GM21360 (cell line): ENCODE data around the gene CCDC47.
"Not testable (repeated sequence)": the region's sequence is repeated elsewhere in the genome, so short reads cannot be mapped to it uniquely, and the experiment has no call there.

Experiments used
- ATAC-seq: cut with Tn5 transposase; IDR thresholded peaks from one replicate; pipeline ENCODE4 v1.9.1; 2021; ENCODE audit warnings: mild to moderate bottlenecking, moderate library complexity; ENCODE audit not compliant: unreplicated experiment

CCDC47 gene, protein sequence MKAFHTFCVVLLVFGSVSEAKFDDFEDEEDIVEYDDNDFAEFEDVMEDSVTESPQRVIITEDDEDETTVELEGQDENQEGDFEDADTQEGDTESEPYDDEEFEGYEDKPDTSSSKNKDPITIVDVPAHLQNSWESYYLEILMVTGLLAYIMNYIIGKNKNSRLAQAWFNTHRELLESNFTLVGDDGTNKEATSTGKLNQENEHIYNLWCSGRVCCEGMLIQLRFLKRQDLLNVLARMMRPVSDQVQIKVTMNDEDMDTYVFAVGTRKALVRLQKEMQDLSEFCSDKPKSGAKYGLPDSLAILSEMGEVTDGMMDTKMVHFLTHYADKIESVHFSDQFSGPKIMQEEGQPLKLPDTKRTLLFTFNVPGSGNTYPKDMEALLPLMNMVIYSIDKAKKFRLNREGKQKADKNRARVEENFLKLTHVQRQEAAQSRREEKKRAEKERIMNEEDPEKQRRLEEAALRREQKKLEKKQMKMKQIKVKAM

GRCh38 chr17:63773272-63774140 is at the start of gene CCDC47:
Gene CCDC47, minus strand, starts transcription at chr17:63773597. Its CDS starts 7,422 bp downstream, at chr17:63766175.
- peak; percentile 78 for ATAC-seq

DNA sequence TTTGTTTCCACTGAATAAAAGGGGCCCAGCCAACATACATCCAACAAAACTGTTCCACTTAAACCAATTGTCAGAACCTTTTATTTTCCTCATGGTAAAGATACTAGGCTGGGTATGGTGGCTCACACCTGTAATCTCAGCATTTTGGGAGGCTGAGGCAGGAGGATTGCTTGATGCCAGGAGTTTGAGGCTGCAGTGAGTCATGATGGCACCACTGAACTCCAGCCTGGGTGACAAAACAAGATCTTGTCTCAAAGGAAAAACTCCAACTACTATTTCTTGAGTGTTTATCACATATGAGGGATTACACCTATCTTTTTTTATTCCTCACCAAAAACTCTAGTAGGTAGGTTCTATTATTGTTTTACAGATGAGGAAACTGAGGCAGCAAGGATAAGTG is 49.1 kb upstream of the CCDC47 start:
- no peak for ATAC-seq

DNA sequence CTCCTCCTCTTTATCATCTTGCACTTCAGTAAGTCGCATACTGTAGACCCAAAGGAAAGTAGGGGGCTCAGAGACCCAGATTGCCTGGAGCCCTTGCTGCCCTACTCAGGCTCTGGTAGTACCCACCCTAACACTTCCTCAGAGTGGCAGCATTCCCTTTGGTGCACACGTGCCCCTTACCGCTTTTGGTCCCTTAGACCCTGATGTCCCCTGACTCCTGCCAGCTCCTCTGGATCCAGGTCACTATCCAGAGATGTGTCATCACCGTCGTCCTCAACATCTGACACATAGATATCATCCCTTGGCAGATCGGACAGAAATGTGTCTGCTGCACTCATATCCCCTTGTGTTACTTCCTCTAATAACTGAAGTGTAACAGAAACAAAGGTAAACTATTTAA is 48.4 kb upstream of the CCDC47 start:
- ATAC-seq, result no peak

- no peak for ATAC-seq
Observed at GRCh38 chr17:63820963-63821561, 47.7 kb upstream of the CCDC47 start.

DNA sequence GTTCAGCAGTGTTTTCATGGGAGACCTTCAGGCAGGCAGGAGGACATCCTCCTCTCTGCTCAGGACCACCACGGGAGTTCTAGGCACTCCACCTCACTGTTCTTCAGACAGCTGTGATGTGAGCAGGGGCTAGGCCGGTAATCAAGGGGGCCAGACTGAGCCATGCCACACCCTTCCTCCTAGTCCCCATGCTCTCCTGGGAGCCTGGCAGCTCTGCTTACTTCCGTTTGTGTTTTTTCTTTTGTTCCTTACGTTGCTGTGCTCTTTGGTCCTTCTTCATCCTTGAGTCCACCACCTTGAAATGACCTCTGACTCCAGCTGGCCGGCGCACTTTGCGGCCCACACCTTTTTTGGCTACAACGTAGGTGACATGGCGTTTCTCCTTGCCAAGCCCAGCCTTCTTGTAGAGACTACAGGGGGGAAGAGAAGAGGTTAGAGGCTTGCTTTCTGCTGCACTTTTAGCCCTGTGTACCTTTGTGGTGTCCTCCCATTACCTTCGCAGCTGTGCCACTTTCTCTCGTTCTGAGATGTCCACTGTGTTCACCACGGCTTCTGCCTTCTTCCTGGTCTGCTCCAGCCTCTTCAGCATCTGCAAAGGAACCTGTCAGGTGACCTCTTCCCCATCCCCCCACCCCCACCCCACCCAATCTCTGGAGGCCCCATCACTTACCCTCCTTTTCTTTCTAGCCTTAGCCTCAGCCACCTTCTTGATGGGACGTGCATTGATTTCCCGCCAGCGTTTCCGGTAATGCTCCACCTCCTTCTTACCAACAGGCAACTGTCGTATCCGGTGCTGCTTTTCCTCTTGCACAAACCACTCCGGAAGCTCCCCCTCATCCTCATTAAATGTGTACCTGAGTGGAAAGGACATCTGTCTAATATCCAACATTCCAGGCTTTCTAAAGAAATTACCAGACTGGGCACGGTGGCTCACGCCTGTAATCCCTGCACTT is 46.5 kb upstream of the CCDC47 start:
- ATAC-seq, result no peak

DNA sequence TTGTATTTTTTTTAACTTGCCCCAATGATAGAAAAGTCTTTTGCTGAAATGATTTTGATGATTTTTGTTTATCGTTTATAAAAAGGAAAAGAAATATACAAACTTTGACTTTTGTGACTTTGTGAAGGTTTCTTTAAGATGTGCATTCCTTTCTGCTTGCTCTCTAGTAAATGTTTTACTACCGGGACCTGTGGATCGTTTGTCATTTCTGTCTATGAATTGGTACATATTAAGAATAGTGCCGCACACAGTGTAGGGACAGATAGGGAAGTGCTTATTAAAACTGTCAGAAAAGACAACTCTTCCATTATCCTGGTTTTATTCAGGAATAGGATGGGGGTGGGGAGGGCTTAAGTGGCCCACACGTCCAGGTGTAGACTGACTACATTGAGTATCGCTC is 45.7 kb upstream of the CCDC47 start:
- no peak for ATAC-seq

DNA sequence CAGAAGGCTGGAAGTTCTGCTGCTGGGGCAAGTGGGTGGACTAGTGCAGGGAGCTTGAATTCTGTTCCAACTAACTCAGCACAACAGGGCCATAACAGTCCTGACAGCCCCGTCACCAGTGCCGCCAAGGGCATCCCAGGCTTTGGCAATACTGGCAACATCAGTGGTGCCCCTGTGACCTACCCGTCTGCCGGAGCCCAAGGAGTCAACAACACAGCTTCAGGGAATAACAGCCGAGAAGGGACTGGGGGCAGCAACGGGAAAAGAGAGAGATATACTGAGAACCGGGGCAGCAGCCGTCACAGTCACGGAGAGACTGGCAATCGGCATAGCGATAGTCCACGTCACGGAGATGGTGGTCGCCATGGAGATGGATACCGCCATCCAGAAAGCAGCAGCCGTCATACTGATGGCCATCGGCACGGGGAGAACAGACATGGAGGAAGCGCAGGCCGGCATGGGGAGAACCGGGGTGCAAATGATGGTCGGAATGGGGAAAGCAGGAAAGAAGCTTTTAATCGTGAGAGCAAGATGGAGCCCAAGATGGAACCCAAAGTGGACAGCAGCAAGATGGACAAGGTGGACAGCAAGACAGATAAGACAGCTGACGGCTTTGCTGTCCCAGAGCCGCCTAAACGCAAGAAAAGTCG is 44.5 kb upstream of the CCDC47 start:
- ATAC-seq, result no peak

DNA sequence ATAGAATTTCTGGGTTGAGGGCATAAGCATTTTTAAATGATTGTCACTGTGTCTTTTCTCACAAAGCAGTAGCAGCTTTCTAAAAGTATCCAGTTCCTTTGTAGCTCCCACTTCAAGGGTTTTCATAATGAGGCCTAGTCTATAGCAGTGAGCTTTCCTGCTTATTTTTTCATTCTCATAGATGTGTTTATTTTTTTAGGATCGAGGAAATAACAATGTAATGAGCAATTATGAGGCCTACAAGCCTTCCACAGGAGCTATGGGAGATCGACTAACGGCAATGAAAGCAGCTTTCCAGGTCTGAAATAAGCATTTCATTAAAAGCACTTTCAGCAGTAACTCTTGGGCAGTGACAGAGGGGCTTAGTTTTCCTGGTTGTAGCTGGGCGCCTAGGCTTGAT is 43.3 kb upstream of the CCDC47 start:
- ATAC-seq, result no peak

DNA sequence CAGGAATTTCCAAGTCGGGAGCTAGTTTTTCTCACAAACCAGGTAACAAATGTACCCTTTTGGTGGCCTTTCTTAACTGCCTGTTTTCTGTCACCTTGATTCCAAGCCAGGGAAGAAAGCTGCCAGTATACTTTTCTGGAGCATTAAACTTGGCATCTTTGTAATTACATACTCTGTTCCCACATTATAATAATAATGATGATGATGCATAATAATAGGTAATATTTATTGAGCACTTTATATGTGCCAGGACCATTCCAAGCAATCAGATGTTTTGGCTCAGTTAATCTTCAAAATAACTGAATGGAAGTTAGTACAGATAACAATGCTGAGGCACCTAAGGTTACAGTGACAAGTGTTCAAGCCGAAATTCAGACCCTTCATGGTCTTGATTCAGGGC is 42.7 kb upstream of the CCDC47 start:
- ATAC-seq, result no peak

DNA sequence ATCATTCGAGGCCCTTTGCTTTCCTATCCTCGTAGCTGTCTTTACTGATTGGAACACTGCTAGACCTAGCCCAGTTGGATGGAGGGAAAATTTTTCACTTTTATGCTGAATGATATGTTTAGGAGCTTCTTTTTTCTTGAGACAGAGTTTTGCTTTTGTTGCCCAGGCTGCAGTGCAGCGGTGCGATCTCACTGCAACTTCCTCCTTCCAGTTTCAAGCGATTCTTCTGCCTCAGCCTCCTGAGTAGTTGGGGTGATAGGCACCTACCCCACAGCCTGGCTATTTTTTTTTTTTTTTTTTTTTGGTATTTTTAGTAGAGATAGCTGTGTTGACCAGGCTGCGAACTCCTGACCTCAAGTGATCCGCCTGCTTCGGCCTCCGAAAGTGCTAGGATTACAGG is 36.6 kb upstream of the CCDC47 start:
- ATAC-seq, result no peak

- ATAC-seq, result no peak
Observed at GRCh38 chr17:63805591-63805990, 32.2 kb upstream of the CCDC47 start.

GRCh38 chr17:63804328-63804727 is 30.9 kb upstream of the CCDC47 start:
- no peak for ATAC-seq

DNA sequence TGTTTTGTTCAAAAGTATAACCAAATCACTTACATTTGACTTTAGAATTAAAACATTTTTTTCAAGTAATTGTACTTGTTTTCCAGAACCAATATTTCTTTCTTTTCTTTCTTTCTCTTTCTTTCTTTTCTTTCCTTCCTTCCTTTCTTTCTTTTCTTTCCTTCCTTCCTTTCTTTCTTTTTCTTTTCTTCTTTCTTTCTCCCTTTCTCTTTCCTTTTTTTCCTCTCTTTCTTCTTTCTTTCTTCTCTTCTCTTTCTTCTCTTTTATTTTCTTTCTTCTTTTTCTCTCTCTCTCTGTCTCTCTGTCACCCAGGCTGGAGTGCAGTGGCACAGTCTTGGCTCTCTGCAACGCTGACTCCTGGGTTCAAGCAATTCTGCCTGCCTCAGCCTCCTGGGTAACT is 27.4 kb upstream of the CCDC47 start:
- ATAC-seq, result no peak

DNA sequence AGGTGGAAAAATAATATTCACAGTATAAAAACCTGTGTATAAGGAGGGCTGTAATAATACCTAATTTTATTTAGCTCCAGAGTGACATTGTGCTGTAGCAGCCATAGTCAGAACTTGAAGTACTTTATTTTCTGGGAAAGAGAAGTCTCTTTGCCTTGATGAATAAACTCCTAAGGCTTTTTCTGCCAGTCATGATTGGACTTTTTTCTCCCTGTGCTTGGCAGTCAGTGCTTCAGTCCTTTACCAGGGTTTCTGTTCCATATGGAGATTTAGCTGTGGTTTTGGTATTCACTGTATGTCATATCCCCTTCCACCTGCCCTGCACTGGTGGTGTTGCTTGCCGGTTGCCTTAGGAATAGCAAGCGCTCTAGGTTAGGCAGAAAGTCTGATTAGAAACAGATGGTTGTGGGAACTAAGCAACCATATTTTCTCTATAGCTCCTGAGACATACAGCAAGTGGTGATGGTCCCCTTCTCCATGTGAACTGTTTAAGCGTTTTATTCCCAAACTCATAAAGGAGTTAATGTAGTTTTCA is 25.2 kb upstream of the CCDC47 start:
- ATAC-seq, result no peak

DNA sequence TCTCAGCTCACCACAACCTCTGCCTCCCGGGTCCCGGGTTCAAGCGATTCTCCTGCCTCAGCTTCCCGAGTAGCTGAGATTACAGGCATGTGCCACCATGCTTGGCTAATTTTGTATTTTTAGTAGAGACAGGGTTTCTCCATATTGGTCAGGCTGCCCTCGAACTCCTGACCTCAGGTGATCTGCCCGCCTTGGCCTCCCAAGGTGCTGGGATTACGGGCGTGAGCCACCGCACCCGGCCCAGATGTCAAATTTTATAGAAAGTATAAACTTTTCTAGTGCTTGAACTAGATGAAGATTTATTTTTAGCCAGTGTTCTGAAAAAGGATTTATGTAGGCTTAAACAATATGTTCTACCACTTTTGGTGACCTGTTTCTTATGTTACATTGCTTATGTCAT is 23.0 kb upstream of the CCDC47 start:
- not testable (repeated sequence) for ATAC-seq

- ATAC-seq, result no peak
Observed at GRCh38 chr17:63792055-63792729, 18.8 kb upstream of the CCDC47 start.

- ATAC-seq, result no peak
Observed at GRCh38 chr17:63790057-63790456, 16.7 kb upstream of the CCDC47 start.

DNA sequence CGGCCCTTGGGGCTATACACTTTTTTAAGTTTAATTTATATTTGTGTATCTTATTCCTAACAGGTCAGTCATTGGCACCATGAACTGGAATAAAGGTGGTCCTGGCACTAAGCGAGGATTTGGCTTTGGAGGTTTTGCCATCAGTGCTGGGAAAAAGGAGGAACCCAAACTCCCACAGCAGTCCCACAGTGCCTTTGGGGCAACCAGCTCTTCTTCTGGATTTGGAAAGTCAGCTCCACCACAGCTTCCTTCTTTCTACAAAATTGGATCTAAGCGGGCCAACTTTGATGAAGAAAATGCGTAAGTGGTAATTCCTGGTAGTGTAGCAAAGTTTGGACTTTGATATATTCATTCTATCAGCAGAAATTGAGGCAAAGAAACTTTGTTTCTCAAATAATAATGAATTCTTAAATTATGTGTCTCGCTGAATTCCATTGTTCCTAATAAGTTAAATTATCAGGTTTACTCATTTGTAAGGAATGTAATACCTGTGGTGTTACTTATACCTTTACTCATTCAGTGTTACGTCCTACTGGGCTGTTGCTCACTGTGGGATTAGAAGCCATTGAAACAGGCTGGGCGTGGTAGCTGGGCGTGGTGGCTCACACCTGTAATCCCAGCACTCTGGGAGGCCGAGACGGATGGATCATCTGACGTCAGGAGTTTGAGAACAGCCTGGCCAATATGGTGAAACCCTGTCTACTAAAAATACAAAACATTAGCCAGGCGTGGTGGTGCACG is 13.7 kb upstream of the CCDC47 start:
- no peak for ATAC-seq
